Endothelial cell of umbilical vein (primary cell): ENCODE results near the gene LCOR. TPM values are rescaled to one million over a fixed set of nuclear protein-coding genes. Genes with fewer than 3 reads are reported as not detected.

ENCODE experiments used
- BruUV-seq: library from RNA; stranded (reverse); fragments of 400-500 nt; replicated peaks from 2 replicates; lab custom pipeline; 2021; lab: Mats Ljungman, UMichigan
- CTCF ChIA-PET: fragments of 300-600, 350-600 bp; sonication (Branson Sonifier 250); formaldehyde crosslinking; loops from one replicate; lab custom pipeline; 2021; ENCODE audit warnings: antibody characterized with exemption, inconsistent platforms; lab: Charles Lee
- POLR2A ChIA-PET: fragments of 300-600, 350-600 bp; sonication (Branson Sonifier 250); formaldehyde crosslinking; loops from one replicate; lab custom pipeline; 2021; ENCODE audit warnings: antibody characterized with exemption, inconsistent platforms; lab: Charles Lee
- DNase-seq: peaks from one replicate; pipeline ENCODE4 v3.0.0-alpha.2; 2011; ENCODE audit warnings: low read depth, low spot score
- FAIRE-seq: peaks from 2 replicates; lab custom pipeline; 2011; peaks lifted over from hg19 to GRCh38; lab: Jason Lieb, UNC
- H2AFZ ChIP-seq: 2 replicates; pipeline ENCODE4 v1.6.0; 2012; ENCODE audit warnings: low read depth, low read length, control low read depth, inconsistent platforms
- H3K27ac ChIP-seq: 2 replicates; pipeline ENCODE4 v1.5.1; 2011; ENCODE audit warnings: low read depth, mild to moderate bottlenecking, control low read depth, low read length, moderate library complexity; ENCODE audit not compliant: insufficient read depth
- H3K27me3 ChIP-seq, 2 experiments: 2 replicates each; pipeline versions ENCODE4 v1.6.0 to v1.6.1; 2011; ENCODE audit warnings: low read length in 2 of 2, mixed read lengths in 1 of 2; ENCODE audit not compliant: control insufficient read depth in 2 of 2, insufficient read depth in 2 of 2
- H3K36me3 ChIP-seq, 2 experiments: 2 replicates in 1 of 2; 3 replicates in 1 of 2; pipeline ENCODE4 v1.5.1; 2011; ENCODE audit warnings: low read length in 2 of 2, mild to moderate bottlenecking in 1 of 2, moderate library complexity in 1 of 2; ENCODE audit not compliant: control insufficient read depth in 2 of 2, insufficient read depth in 2 of 2; ENCODE audit errors: extremely low read depth in 1 of 2
- H3K4me1 ChIP-seq: 3 replicates; pipeline ENCODE4 v1.5.1; 2011; ENCODE audit warnings: mild to moderate bottlenecking, low read length; ENCODE audit not compliant: control insufficient read depth, insufficient read depth; ENCODE audit errors: extremely low read depth
- H3K4me2 ChIP-seq: 2 replicates; pipeline ENCODE4 v1.6.1; 2011; ENCODE audit warnings: low read length, control low read depth, mixed read lengths; ENCODE audit not compliant: insufficient read depth
- H3K4me3 ChIP-seq, 3 experiments: fragments of 200-600 bp in 1 of 3; sonication (generic), shearing (Covaris generic) in 1 of 3; replicated peaks in 1 of 3; 2 replicates each; pipeline ENCODE4 v1.5.1; 2011 to 2016; ENCODE audit warnings: control low read depth in 3 of 3, low read length in 3 of 3, mild to moderate bottlenecking in 2 of 3, inconsistent platforms in 1 of 3, low read depth in 1 of 3, moderate library complexity in 1 of 3; ENCODE audit not compliant: insufficient read depth in 1 of 3
- H3K79me2 ChIP-seq: 2 replicates; pipeline ENCODE4 v1.6.0; 2012; ENCODE audit warnings: low read length, inconsistent platforms; ENCODE audit not compliant: control insufficient read depth, insufficient read depth
- H3K9ac ChIP-seq: replicated peaks from 2 replicates; pipeline ENCODE3; 2011; ENCODE audit warnings: low read length, control low read depth; ENCODE audit not compliant: insufficient read depth; ENCODE audit errors: extremely low read depth
- H3K9me1 ChIP-seq: replicated peaks from 3 replicates; pipeline ENCODE4 v1.6.0; 2011; ENCODE audit warnings: mild to moderate bottlenecking, low read length; ENCODE audit not compliant: control insufficient read depth, insufficient read depth; ENCODE audit errors: extremely low read depth
- H3K9me3 ChIP-seq: replicated peaks from 2 replicates; pipeline ENCODE4 v1.5.1; 2012; ENCODE audit warnings: low read length, inconsistent platforms; ENCODE audit not compliant: control insufficient read depth, insufficient read depth
- H4K20me1 ChIP-seq: replicated peaks from 2 replicates; pipeline ENCODE3; 2011; ENCODE audit warnings: mild to moderate bottlenecking, low read length; ENCODE audit not compliant: control insufficient read depth, insufficient read depth; ENCODE audit errors: extremely low read depth
- CTCF ChIP-seq, 2 donors: IDR thresholded peaks; 1 replicate in 1 of 2; 2 replicates in 1 of 2; pipeline ENCODE4 v1.5.1; 2011; ENCODE audit warnings: low read length in 2 of 2, mild to moderate bottlenecking in 2 of 2, moderate library complexity in 2 of 2, control low read depth in 1 of 2, inconsistent platforms in 1 of 2, low read depth in 1 of 2; ENCODE audit not compliant: insufficient read depth in 1 of 2; ENCODE audit errors: extremely low read depth in 1 of 2
- EZH2 ChIP-seq: IDR thresholded peaks from 2 replicates; pipeline ENCODE4 v1.6.1; 2012; ENCODE audit warnings: borderline replicate concordance, low read depth, mild to moderate bottlenecking, moderate library complexity, low read length, inconsistent platforms; ENCODE audit not compliant: severe bottlenecking
- FOS ChIP-seq: IDR thresholded peaks from 2 replicates; pipeline ENCODE4 v1.6.1; 2011; ENCODE audit warnings: mild to moderate bottlenecking, low read length, moderate library complexity, borderline replicate concordance; ENCODE audit not compliant: insufficient read depth
- GATA2 ChIP-seq: IDR thresholded peaks from 2 replicates; pipeline ENCODE4 v1.7.0; 2011; ENCODE audit warnings: low read depth, mild to moderate bottlenecking, moderate library complexity, mixed read lengths, low read length; ENCODE audit not compliant: insufficient read length, insufficient read depth
- JUN ChIP-seq: IDR thresholded peaks from 2 replicates; pipeline ENCODE4 v1.6.1; 2011; ENCODE audit warnings: borderline replicate concordance, low read depth; ENCODE audit not compliant: insufficient read length, insufficient read depth
- MYC ChIP-seq: IDR thresholded peaks from one replicate; pipeline ENCODE4 v1.6.1; 2011; ENCODE audit warnings: mild to moderate bottlenecking, low read depth, low read length
- POLR2A ChIP-seq: IDR thresholded peaks from 2 replicates; pipeline ENCODE4 v1.6.1; 2012; ENCODE audit warnings: low read depth, mild to moderate bottlenecking, control low read depth, low read length
- POLR2AphosphoS5 ChIP-seq: IDR thresholded peaks from 2 replicates; pipeline ENCODE4 v1.6.1; 2012; ENCODE audit warnings: low read depth, mild to moderate bottlenecking, control low read depth, low read length, moderate library complexity; ENCODE audit not compliant: insufficient read depth
- dilution Hi-C: fragments of 300-500 bp; cut with MboI; formaldehyde crosslinking; loops from one replicate; pipeline ENCODE4 v1.15.0; 2019; ENCODE audit warnings: low sequenced_read_pairs; ENCODE audit not compliant: extremely low pct_ligation_motif_present
- intact Hi-C: fragments of 100-400 bp; cut with micrococcal nuclease; formaldehyde crosslinking; loops from one replicate; pipeline ENCODE4 v1.10.0; 2022
- polyA plus RNA-seq, 4 experiments: library from polyadenylated mRNA; depleted of rRNA in 3 of 4; stranded (reverse) in 3 of 4; unstranded in 1 of 4; fragments of >200 nt; gene quantifications; 2 replicates each; pipeline versions ENCODE4 v1.2.1 to v1.2.3, GENCODE V29; 2011 to 2012; ENCODE audit warnings: missing spikeins in 1 of 4
- total RNA-seq: library from RNA; stranded (reverse); gene quantifications from 2 replicates; pipeline ENCODE4 v1.2.3, GENCODE V29; 2021
- TF ChIP-seq, protein P1 (sequence below): IDR thresholded peaks from 2 replicates; pipeline ENCODE4 v1.6.1; 2011; ENCODE audit not compliant: insufficient read depth, insufficient read length

Gene LCOR
- total and polyA plus RNA-seq, 2 donors (not counting 3 experiments of a cell fraction or from before 2014, with no cell fraction given) = 11.6 to 39.0 TPM

DNA sequence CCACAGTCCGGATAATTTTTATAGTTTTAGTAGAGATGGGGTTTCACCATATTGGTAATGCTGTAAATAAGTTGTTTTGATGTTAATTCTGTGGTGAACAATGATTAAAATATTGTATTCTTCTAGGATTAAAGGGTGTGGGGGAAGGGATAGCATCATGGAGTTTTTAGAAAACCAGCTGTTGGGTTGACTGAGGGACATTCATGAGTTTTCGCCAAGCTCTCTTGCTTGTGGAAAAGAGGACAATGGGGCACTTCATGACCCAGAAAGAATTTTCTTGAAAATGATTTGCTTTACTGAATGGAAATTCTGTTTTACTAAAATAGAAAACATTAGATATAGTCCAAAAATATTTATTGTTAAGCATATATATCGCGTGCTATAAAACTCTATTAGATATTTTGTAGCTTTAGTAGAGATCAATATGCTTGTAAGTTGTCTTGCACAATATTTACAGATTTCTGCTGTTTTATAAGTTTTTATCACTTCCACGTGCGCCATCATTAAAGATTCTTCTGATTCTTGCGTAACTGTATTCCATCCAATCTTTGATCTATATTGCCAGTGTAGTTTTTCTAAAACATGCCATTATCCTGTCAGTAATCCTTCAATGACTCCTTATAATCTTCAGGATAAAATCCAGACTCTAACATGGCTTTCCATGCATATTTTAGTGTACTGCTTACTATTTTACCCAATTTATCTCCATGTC, 41.8 kb downstream of the LCOR start:
- H4K20me1 ChIP-seq = peaks cover 4% of the 10 kb centered on the region
- dilution Hi-C loops = no loop called here
- H3K27ac ChIP-seq = no peak overlapping the region
- H3K27me3 ChIP-seq = no peaks in the 10 kb centered on the region
- ChIA-PET CTCF (no interaction called here), POLR2A (no interaction called here)
- FAIRE-seq (no peak), DNase-seq (no peak)
- no peaks in the 10 kb centered on the region for H3K9me3 ChIP-seq
- no peak overlapping the region for H3K4me3 ChIP-seq
- H2AFZ ChIP-seq = no peak overlapping the region
- no peak overlapping the region for H3K9ac ChIP-seq
- no peaks in the 10 kb centered on the region for H3K9me1 ChIP-seq
- TF ChIP-seq FOS = no peak
- no peak for TF ChIP-seq MYC
- no peak for TF ChIP-seq POLR2A
- TF ChIP-seq CTCF (IDR thresholded peaks at IDR 0.05; ENCODE audit: extremely low read depth in 1 of 2, insufficient read depth in 1 of 2, low read depth in 1 of 2, low read length in 2 of 2) = no peak
- no peak for TF ChIP-seq GATA2
- TF ChIP-seq POLR2AphosphoS5 = no peak
- TF ChIP-seq, protein P1, sequence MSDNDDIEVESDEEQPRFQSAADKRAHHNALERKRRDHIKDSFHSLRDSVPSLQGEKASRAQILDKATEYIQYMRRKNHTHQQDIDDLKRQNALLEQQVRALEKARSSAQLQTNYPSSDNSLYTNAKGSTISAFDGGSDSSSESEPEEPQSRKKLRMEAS = no peak
- TF ChIP-seq JUN = no peak
- TF ChIP-seq EZH2 = no peak
- peaks cover 84% of the 10 kb centered on the region for H3K79me2 ChIP-seq
- intact Hi-C loops = no loop called here
- no peaks in the 10 kb centered on the region for H3K36me3 ChIP-seq
- no TSS peak for BruUV-seq
- no peaks in the 10 kb centered on the region for H3K4me1 ChIP-seq
- H3K4me2 ChIP-seq = no peak overlapping the region
